ENCODE measurements around the gene IFNGR1. TPM values are rescaled to one million over a fixed set of nuclear protein-coding genes. Genes with fewer than 3 reads are reported as not detected.

The IFNGR1 gene
- total and polyA plus RNA-seq, 5 donors: 115 to 157 (median 139) TPM

DNA sequence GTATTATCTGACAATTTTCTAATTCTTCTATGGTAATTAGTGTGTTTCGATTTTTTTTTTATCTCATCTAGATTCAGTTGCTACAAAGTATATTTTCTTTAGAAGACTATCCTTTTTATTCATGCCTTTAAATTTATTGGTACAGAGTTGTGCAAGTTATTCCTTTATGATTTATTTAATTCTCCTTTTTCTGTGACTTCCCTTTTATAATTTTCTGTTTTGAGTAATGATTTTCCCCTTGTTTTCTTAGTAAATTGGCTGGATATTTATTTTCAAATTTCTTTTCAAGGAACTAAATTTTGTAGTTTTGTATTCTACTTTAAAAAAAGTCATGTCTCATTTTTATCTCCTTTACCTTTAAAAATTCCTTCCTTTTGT, 43.3 kb downstream of the IFNGR1 start:
- Histone ChIP-seq H3K4me1 (ENCODE audit: control insufficient read depth, insufficient read depth, low read length) (peaks cover 3% of the 10 kb centered on the region), H3K9me3 (ENCODE audit: control insufficient read depth, low read length) (no peaks in the 10 kb centered on the region), H3K27me3 (ENCODE audit: control insufficient read depth, insufficient read depth) (no peaks in the 10 kb centered on the region), H3K4me3 (ENCODE audit: low read length) (no peak overlapping the region), H3K27ac (ENCODE audit: low read length) (no peak overlapping the region)
- intact Hi-C loops (cut with DNase I): no loop called here
- 55% methylated on average over 1 of the region's 1 CpG for WGBS
- ATAC-seq: no peak
- no peak for DNase-seq

- 32% methylated on average over 4 of the region's 4 CpGs for WGBS
- H3K27ac ChIP-seq (ENCODE audit: low read length): peak overlapping the region; percentile 88
- no peak overlapping the region for H3K4me3 ChIP-seq (ENCODE audit: low read length)
- H3K4me1 ChIP-seq (ENCODE audit: control insufficient read depth, insufficient read depth, low read length): peaks cover 3% of the 10 kb centered on the region
- no peaks in the 10 kb centered on the region for H3K27me3 ChIP-seq (ENCODE audit: control insufficient read depth, insufficient read depth)
- H3K9me3 ChIP-seq (ENCODE audit: control insufficient read depth, low read length): no peaks in the 10 kb centered on the region
- intact Hi-C loops (cut with DNase I): no loop called here
- ATAC-seq (peak; percentile 87 to 90), DNase-seq (no peak)
These were observed 43.9 kb downstream of the IFNGR1 start for GRCh38 chr6:137175157-137175867.

GRCh38 chr6:137173501-137173900, 45.7 kb downstream of the IFNGR1 start, which contains the start of gene IL22RA2:
IL22RA2 (minus strand) TSS chr6:137173644; CDS start chr6:137161749, 11,895 bp downstream.
- H3K27ac ChIP-seq (ENCODE audit: low read length): no peak within 1 kb of the TSS
- no peak within 1 kb of the TSS for H3K4me3 ChIP-seq (ENCODE audit: low read length)
- peaks cover 1% of the 10 kb centered on the region for H3K4me1 ChIP-seq (ENCODE audit: control insufficient read depth, insufficient read depth, low read length)
- no peaks in the 10 kb centered on the region for H3K9me3 ChIP-seq (ENCODE audit: control insufficient read depth, low read length)
- intact Hi-C loops (cut with DNase I): no loop called here
- no peak for DNase-seq
- H3K27me3 ChIP-seq (ENCODE audit: control insufficient read depth, insufficient read depth): no peaks in the 10 kb centered on the region
- ATAC-seq: no peak
- 93% methylated on average over 4 of the region's 4 CpGs for WGBS

DNA sequence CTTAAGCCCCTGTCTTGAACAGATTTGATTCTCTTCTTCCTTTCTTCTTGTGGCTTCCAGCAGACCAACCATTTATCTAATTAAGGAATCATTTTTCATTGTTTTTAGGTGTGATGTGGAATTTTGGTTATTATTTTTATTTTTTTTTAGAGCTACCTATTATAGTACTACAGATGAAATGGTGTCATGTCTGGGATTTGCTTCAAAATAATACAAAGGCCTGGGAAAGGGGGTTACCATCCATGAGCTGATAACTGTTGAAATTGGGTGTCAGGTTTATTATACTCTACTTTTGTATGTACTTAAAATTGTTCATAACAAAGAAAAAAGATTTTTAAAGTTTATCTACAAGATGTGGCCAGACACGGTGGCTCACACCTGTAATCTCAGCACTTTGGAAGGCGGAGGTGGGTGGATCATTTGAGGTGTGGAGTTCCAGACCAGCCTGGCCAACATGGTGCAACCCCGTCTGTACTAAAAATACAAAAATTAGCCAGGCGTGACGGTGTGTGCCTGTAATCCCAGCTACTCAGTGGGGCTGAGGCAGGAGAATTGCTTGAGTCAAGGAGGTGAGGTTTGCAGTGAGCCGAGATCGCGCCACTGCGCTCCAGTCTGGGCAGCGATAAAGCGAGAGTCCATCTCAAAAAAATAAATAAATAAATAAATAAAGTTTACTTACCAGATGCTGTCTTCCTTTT, 46.3 kb downstream of the IFNGR1 start:
- intact Hi-C loops (cut with DNase I): no loop called here
- no peaks in the 10 kb centered on the region for H3K9me3 ChIP-seq (ENCODE audit: control insufficient read depth, low read length)
- H3K27ac ChIP-seq (ENCODE audit: low read length): no peak overlapping the region
- H3K4me1 ChIP-seq (ENCODE audit: control insufficient read depth, insufficient read depth, low read length): peaks cover 1% of the 10 kb centered on the region
- DNase-seq (no peak), ATAC-seq (no peak)
- H3K4me3 ChIP-seq (ENCODE audit: low read length): no peak overlapping the region
- no peaks in the 10 kb centered on the region for H3K27me3 ChIP-seq (ENCODE audit: control insufficient read depth, insufficient read depth)
- 97% methylated on average over 11 of the region's 11 CpGs for WGBS

GRCh38 chr6:137171824-137172733, 47.1 kb downstream of the IFNGR1 start:
- no peaks in the 10 kb centered on the region for H3K9me3 ChIP-seq (ENCODE audit: control insufficient read depth, low read length)
- DNase-seq (no peak), ATAC-seq (no peak)
- no peaks in the 10 kb centered on the region for H3K27me3 ChIP-seq (ENCODE audit: control insufficient read depth, insufficient read depth)
- H3K4me1 ChIP-seq (ENCODE audit: control insufficient read depth, insufficient read depth, low read length): peaks cover 1% of the 10 kb centered on the region
- no peak overlapping the region for H3K4me3 ChIP-seq (ENCODE audit: low read length)
- 72% methylated on average over 13 of the region's 13 CpGs for WGBS
- no peak overlapping the region for H3K27ac ChIP-seq (ENCODE audit: low read length)
- intact Hi-C loops (cut with DNase I): no loop called here

- Histone ChIP-seq H3K27me3 (ENCODE audit: control insufficient read depth, insufficient read depth) (no peaks in the 10 kb centered on the region), H3K4me1 (ENCODE audit: control insufficient read depth, insufficient read depth, low read length) (peaks cover 1% of the 10 kb centered on the region), H3K27ac (ENCODE audit: low read length) (no peak overlapping the region), H3K4me3 (ENCODE audit: low read length) (no peak overlapping the region), H3K9me3 (ENCODE audit: control insufficient read depth, low read length) (no peaks in the 10 kb centered on the region)
- intact Hi-C loops (cut with DNase I): no loop called here
- no peak for DNase-seq
- ATAC-seq: no peak
- 95% methylated on average over 1 of the region's 1 CpG for WGBS
These were observed 48.2 kb downstream of the IFNGR1 start for GRCh38 chr6:137171053-137171374.

DNA sequence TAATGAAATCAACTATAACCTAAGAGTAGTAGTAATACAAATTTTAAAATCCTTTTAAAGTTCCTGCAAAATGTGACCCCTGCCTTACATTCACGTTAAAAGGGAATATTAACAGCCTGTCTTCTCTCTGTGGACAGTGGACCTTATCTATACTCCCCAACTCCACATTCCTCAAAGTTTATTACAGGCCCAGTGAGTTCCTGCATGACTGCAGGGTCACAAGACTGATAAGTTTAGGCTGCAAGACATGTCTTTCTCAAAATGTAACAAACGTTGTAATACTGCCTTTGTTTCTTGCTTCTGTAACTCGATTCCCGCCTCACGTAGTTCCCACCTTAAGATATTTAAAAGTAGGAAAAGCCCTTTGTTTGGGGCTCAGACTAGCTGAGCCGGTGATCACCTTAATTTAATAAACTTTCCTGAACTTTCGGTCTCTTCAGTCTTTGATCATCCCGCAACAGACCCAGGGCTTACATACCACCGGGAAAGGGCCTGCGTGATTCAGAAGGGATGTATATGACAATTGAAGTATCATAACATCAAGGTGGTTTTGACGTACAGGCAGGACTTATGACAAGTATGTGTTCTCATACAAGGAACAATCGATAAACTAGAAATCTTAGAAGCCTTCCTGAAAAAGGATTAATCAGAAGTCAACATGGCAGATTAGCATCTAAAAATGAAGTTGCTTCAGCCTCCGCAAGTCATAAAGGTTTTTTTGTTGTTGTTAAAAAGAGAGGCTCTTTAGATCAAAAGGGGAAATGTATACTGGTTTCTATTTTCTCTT, 48.7 kb downstream of the IFNGR1 start:
- no peak for ATAC-seq
- 84% methylated on average over 13 of the region's 13 CpGs for WGBS
- no peaks in the 10 kb centered on the region for H3K27me3 ChIP-seq (ENCODE audit: control insufficient read depth, insufficient read depth)
- peaks cover 1% of the 10 kb centered on the region for H3K4me1 ChIP-seq (ENCODE audit: control insufficient read depth, insufficient read depth, low read length)
- intact Hi-C loops (cut with DNase I): no loop called here
- peak overlapping the region; percentile 29 for H3K27ac ChIP-seq (ENCODE audit: low read length)
- DNase-seq: no peak
- H3K4me3 ChIP-seq (ENCODE audit: low read length): no peak overlapping the region
- no peaks in the 10 kb centered on the region for H3K9me3 ChIP-seq (ENCODE audit: control insufficient read depth, low read length)

DNA sequence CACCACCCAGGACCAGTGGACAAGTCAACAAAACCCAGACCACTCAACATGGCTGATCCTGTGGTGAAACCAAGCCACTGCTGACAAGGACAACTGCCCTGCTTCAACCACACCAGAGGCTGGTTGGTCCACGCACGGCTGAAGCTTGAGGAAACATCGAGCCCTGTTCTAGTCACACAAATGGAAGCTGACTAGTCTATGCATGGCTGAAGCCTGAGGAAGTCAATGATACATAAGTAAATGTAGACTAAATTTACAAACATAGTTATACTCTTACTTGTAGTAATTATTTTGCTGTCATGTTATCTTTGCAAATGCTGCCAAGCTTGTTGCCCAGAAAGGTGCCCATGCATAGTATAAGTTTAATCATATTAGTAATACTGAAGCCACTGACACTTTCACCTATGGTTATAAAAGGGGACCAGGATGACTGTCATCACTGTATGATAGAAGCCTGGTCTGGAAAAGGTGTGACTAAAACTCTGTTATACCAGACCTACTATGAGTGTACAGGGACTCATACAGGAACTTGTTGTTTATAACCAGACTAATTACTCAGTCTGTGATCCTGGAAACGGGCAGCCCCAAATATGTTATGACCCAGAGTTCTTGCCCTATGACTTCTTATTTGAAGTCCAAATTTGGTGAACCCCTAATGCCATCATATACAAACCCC, 51.3 kb downstream of the IFNGR1 start:
- no peak for DNase-seq
- WGBS: 92% methylated on average over 4 of the region's 4 CpGs
- no peaks in the 10 kb centered on the region for H3K9me3 ChIP-seq (ENCODE audit: control insufficient read depth, low read length)
- H3K4me3 ChIP-seq (ENCODE audit: low read length): no peak overlapping the region
- no peaks in the 10 kb centered on the region for H3K4me1 ChIP-seq (ENCODE audit: control insufficient read depth, insufficient read depth, low read length)
- no peak overlapping the region for H3K27ac ChIP-seq (ENCODE audit: low read length)
- no peak for ATAC-seq
- H3K27me3 ChIP-seq (ENCODE audit: control insufficient read depth, insufficient read depth): no peaks in the 10 kb centered on the region
- intact Hi-C loops (cut with DNase I): no loop called here

DNA sequence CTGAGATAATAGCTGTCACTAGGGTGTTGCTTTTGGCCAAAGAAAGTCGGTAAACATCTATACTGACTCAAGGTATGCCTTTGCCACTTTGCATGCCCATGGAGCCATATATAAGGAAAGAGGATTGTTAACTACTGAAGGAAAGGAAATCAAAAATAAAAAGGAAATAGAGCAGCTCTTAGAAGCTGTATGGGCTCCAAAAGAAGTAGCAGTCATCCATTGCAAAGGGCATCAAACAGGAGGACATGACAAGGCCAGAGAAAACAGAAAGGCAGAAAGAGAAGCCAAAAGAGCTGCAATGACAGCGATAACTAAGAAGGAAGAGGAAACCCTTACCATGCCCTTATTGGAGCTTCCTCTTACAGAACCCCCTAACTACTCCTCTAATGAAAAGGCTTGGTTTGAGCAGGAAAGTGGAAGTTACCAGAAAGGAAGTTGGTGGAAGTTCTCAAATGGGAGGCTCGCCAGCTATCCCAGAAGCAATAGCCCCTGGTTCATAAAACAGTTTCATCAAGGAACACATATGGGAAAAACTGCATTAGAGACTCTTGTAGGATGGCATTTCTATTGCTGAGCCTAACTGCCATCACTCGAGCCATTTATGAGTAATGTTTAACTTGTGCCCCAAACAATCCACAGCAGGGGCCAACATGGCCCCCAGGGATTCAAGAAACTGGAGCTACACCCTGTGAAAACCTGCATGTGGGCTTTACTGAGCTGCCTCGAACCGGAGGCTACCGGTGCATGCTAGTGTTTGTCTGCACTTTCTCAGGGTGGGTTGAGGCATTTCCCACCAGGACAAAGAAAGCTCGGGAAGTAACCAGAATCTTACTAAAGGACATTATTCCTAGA, 52.7 kb downstream of the IFNGR1 start:
- Histone ChIP-seq H3K27ac (ENCODE audit: low read length) (no peak overlapping the region), H3K27me3 (ENCODE audit: control insufficient read depth, insufficient read depth) (no peaks in the 10 kb centered on the region), H3K9me3 (ENCODE audit: control insufficient read depth, low read length) (no peaks in the 10 kb centered on the region), H3K4me3 (ENCODE audit: low read length) (no peak overlapping the region), H3K4me1 (ENCODE audit: control insufficient read depth, insufficient read depth, low read length) (no peaks in the 10 kb centered on the region)
- DNase-seq (no peak), ATAC-seq (peak in 1 of 2 donors; percentile 42)
- intact Hi-C loops (cut with DNase I): no loop called here
- WGBS: 84% methylated on average over 8 of the region's 8 CpGs
